SK-N-SH (cell line): ENCODE measurements around the gene ZNF426. TPM values are rescaled to one million over a fixed set of nuclear protein-coding genes. Genes with fewer than 3 reads are reported as not detected.
"Not testable (repeated sequence)": the region's sequence is repeated elsewhere in the genome, so short reads cannot be mapped to it uniquely, and the experiment has no call there.

Experiments used
- CTCF ChIA-PET: fragments of 300-600, 350-600 bp; formaldehyde crosslinking; extraction: SDS; loops from one replicate; lab custom pipeline; 2021; lab: Yijun Ruan, JAX
- POLR2A ChIA-PET: fragments of 350-600 bp; sonication (Branson Sonifier 250); formaldehyde crosslinking; extraction: SDS; loops from one replicate; lab custom pipeline; 2020; ENCODE audit warnings: antibody characterized with exemption, inconsistent platforms; lab: Yijun Ruan, JAX
- DNase-seq: peaks from one replicate; pipeline ENCODE4 v3.0.0; 2012
- H2AFZ ChIP-seq: fragments of 200-600 bp; sonication (generic); 2 replicates; pipeline ENCODE4 v1.8.1; 2016; ENCODE audit warnings: antibody characterized with exemption, mild to moderate bottlenecking, low read depth
- H3F3A ChIP-seq: fragments of 200-600 bp; sonication (generic); replicated peaks from 2 replicates; pipeline ENCODE3; 2016; ENCODE audit warnings: antibody characterized with exemption, mild to moderate bottlenecking; ENCODE audit not compliant: insufficient read depth
- H3K27ac ChIP-seq, 2 experiments: fragments of 200-500 bp in 1 of 2; fragments of 200-600 bp in 1 of 2; sonication (Bioruptor generic) in 1 of 2; sonication (generic), shearing (Covaris generic) in 1 of 2; 2 replicates each; pipeline versions ENCODE4 v1.5.1 to v1.6.1; 2014 to 2016; ENCODE audit warnings: low read depth in 2 of 2, inconsistent platforms in 1 of 2, low read length in 1 of 2, mild to moderate bottlenecking in 1 of 2, mixed read lengths in 1 of 2
- H3K27me3 ChIP-seq: fragments of 200-600 bp; sonication (generic), shearing (Covaris generic); 2 replicates; pipeline ENCODE4 v1.6.1; 2016; ENCODE audit warnings: mixed run types; ENCODE audit not compliant: insufficient read depth
- H3K36me3 ChIP-seq, 2 experiments: fragments of 200-500 bp in 1 of 2; fragments of 200-600 bp in 1 of 2; sonication (Bioruptor generic) in 1 of 2; sonication (generic) in 1 of 2; replicated peaks in 1 of 2; 2 replicates each; pipeline versions ENCODE3 to v1.5.1; 2014 to 2016; ENCODE audit warnings: low read length in 1 of 2, mild to moderate bottlenecking in 1 of 2; ENCODE audit not compliant: insufficient read depth in 2 of 2, control insufficient read depth in 1 of 2
- H3K4me1 ChIP-seq, 2 experiments: fragments of 200-500 bp in 1 of 2; fragments of 200-600 bp in 1 of 2; sonication (Bioruptor generic) in 1 of 2; sonication (generic), shearing (Covaris generic) in 1 of 2; 2 replicates each; pipeline versions ENCODE4 v1.5.1 to v1.6.1; 2014 to 2016; ENCODE audit warnings: low read depth in 1 of 2, low read length in 1 of 2, mixed run types in 1 of 2; ENCODE audit not compliant: insufficient read depth in 2 of 2, control insufficient read depth in 1 of 2
- H3K4me2 ChIP-seq: fragments of 200-600 bp; sonication (generic), shearing (Covaris generic); 2 replicates; pipeline ENCODE4 v1.6.1; 2017; ENCODE audit warnings: mixed run types
- H3K4me3 ChIP-seq, 2 experiments: fragments of 200-500 bp in 1 of 2; fragments of 200-600 bp in 1 of 2; sonication (Bioruptor generic) in 1 of 2; sonication (generic), shearing (Covaris generic) in 1 of 2; 2 replicates each; pipeline versions ENCODE4 v1.5.1 to v1.8.1; 2014 to 2016; ENCODE audit warnings: low read depth in 2 of 2, inconsistent platforms in 1 of 2, low read length in 1 of 2, mild to moderate bottlenecking in 1 of 2, mixed read lengths in 1 of 2, moderate library complexity in 1 of 2
- H3K79me2 ChIP-seq: fragments of 200-600 bp; sonication (generic); 2 replicates; pipeline ENCODE4 v1.8.1; 2017; ENCODE audit warnings: mild to moderate bottlenecking; ENCODE audit not compliant: insufficient read depth
- H3K9ac ChIP-seq: fragments of 200-600 bp; sonication (generic); 2 replicates; pipeline ENCODE4 v1.6.1; 2017; ENCODE audit warnings: mixed run types
- H3K9me2 ChIP-seq: fragments of 200-600 bp; sonication (generic); 2 replicates; pipeline ENCODE4 v1.6.1; 2017; ENCODE audit warnings: mixed run types
- H3K9me3 ChIP-seq: fragments of 200-600 bp; sonication (generic); 2 replicates; pipeline ENCODE4 v1.6.1; 2017; ENCODE audit warnings: mixed run types, mild to moderate bottlenecking, moderate library complexity
- H4K20me1 ChIP-seq: fragments of 200-600 bp; sonication (generic); 2 replicates; pipeline ENCODE4 v1.6.1; 2017; ENCODE audit warnings: mild to moderate bottlenecking, mixed run types; ENCODE audit not compliant: insufficient read depth
- REST ChIP-seq: IDR thresholded peaks from 2 replicates; pipeline ENCODE4 v1.6.1; 2012; ENCODE audit warnings: mild to moderate bottlenecking, low read depth, low read length, moderate library complexity
- WGBS: methylation state at CpG from one replicate; pipeline ENCODE4 v1.1.6; 2017; ENCODE audit warnings: low lambda C conversion rate; 5-methylcytosine and 5-hydroxymethylcytosine counted together
- polyA plus RNA-seq, 3 experiments: library from polyadenylated mRNA; depleted of rRNA; stranded (reverse); fragments of >200 nt; gene quantifications; 2 replicates each; pipeline ENCODE4 v1.2.3, GENCODE V29; 2012

The ZNF426 gene
- polyA plus RNA-seq, 1 of the 3 experiments (the other 2 are of a cell fraction), result 2.4 TPM

- TF ChIP-seq REST, result no peak
Observed at GRCh38 chr19:9547870-9548269, 9.4 kb upstream of the ZNF426 start (continued).

GRCh38 chr19:9541281-9541680 lies 2.8 kb upstream of the ZNF426 start:
- H2AFZ ChIP-seq, H3K36me3 ChIP-seq, DNase-seq, H4K20me1 ChIP-seq, H3F3A ChIP-seq, H3K9ac ChIP-seq, H3K4me1 ChIP-seq, H3K9me3 ChIP-seq, H3K27ac ChIP-seq, CTCF ChIA-PET, H3K4me2 ChIP-seq, H3K9me2 ChIP-seq, POLR2A ChIA-PET, H3K27me3 ChIP-seq, H3K4me3 ChIP-seq: not testable (repeated sequence)
- 20% methylated on average over 1 of the region's 12 CpGs for WGBS
- peaks cover 21% of the 10 kb centered on the region for H3K79me2 ChIP-seq

- peaks cover 11 to 18% of the 10 kb centered on the region in 2 experiments for H3K36me3 ChIP-seq
- 60% methylated on average over 1 of the region's 1 CpG for WGBS
- DNase-seq, result not testable (repeated sequence)
Observed at GRCh38 chr19:9539921-9540320, 1.5 kb upstream of the ZNF426 start.

DNA sequence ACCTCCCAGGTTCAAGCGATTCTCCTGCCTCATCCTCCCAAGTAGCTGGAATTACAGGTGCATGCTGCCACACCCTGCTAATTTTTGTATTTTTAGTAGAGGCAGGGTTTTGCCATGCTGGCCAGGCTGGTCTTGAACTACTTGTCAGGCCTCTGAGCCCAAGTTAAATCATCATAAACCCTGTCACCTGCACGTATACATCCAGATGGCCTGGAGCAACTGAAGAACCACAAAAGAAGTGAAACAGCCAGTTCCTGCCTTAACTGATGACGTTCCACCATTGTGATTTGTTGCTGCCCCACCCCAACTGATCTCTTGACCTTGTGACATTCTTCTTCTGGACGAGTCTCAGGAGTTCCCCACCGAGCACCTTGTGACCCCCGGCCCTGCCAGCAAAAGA lies 756 bp upstream of the ZNF426 start:
- H3K9ac ChIP-seq, POLR2A ChIA-PET, DNase-seq, CTCF ChIA-PET, H3F3A ChIP-seq, H3K27me3 ChIP-seq, H3K9me2 ChIP-seq, H4K20me1 ChIP-seq, H3K4me1 ChIP-seq, H3K9me3 ChIP-seq: not testable (repeated sequence)
- peak overlapping the region; percentile 73; the same call in 1 of the 2 replicates for H3K4me2 ChIP-seq
- peaks cover 11 to 25% of the 10 kb centered on the region in 2 experiments for H3K36me3 ChIP-seq
- H3K27ac ChIP-seq, result peak overlapping the region in 1 of 2 experiments; percentile 83; a peak in 1 of 4 replicates
- H3K79me2 ChIP-seq, result peaks cover 25% of the 10 kb centered on the region
- peak overlapping the region in 1 of 2 experiments; percentile 86; a peak in 2 of 4 replicates for H3K4me3 ChIP-seq
- peak overlapping the region; percentile 97 for H2AFZ ChIP-seq
- whole genome bisulfite sequencing, result 68% methylated on average over 6 of the region's 6 CpGs

More at GRCh38 chr19:9539921-9540320, 1.5 kb upstream of the ZNF426 start:
- H4K20me1 ChIP-seq, POLR2A ChIA-PET, H3K4me2 ChIP-seq, H3K9me2 ChIP-seq, H3K9ac ChIP-seq, CTCF ChIA-PET, H2AFZ ChIP-seq, H3K4me3 ChIP-seq, H3F3A ChIP-seq, H3K9me3 ChIP-seq, H3K27ac ChIP-seq, H3K4me1 ChIP-seq, H3K27me3 ChIP-seq: not testable (repeated sequence)
- H3K79me2 ChIP-seq, result peaks cover 25% of the 10 kb centered on the region
